ENCODE results near the gene TIPIN.

The TIPIN gene

DNA sequence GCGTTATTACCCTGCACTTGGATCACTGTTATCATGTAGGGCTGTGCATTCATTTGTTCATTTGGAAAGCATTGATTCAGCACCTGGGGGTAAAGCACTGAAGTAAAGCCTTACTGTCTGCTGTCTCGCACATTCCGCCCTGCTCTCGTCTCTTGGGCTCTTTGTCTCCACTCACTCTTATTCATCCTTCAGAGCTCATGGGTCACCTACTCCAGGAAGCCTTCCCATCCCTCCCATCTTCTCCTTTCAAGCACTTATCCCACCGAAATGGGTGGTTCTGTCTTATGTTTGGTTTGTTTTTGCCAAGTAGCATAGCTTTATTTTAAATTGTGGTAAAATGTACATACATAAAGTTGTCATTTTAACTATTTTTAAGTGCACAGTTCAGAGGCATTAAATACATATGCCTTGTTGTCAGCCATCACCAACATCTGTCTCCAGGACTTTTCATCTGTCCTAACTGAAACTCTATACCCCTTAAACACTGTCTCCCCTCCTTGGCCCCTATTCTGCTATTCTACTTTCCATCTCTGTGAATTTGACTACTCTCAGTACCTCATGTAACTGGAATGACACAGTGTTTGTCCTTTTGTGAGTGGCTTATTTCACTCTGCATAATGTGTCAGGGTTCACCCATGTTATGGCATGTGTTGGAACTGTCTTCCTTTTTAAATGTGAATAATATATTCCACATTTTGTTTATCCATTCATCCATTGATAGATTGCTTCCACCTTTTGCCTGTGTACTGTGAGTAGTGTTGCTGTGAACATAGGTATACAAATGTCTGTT is 53.8 kb downstream of the TIPIN start:
- no peak for DNase-seq (ENCODE audit: low read depth)

GRCh38 chr15:66298803-66299251 is 57.7 kb downstream of the TIPIN start:
- no peak for DNase-seq (ENCODE audit: low read depth)

GRCh38 chr15:66296186-66296585 is 60.3 kb downstream of the TIPIN start:
- DNase-seq (ENCODE audit: low read depth), result no peak

- peak; percentile 46 for DNase-seq (ENCODE audit: low read depth)
Measured at GRCh38 chr15:66294932-66295235, 61.6 kb downstream of the TIPIN start.

DNA sequence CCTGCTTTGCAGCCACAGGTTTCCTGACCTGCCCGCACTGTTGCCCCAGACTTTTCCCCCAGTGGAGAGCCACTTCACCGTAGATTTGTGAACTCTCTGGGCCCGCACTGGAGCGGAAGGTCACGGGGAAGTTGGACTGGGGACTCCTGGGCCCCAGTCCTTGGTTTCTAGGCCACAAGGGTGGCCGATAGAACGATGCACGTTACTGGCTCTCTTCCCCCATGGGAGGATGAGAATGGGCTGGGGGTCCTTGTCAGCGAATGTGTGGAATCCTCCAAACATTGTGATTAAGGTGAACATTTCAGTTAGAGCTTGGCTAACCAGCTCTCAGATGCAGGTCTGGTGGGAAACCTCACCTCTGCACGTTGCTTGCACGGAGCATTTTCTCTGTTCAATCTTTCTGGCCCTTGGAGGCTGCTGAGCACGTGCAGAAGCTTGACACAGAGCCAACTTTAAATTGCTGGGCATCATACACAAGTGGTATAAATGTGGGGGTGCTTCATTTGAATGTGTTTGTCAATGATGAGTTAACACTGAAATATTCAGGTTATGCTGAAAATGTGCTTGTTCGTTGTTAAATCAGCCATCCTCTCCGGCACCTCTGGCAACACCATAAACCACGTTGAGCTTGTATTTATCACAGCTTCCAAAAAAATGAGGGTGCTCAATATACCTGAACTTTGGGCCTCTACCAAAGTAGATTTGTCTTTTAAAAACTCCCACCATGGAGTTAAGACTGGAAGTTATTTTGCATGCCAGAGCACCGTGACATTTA is 62.1 kb downstream of the TIPIN start:
- peak; percentile 82 for DNase-seq (ENCODE audit: low read depth)

DNA sequence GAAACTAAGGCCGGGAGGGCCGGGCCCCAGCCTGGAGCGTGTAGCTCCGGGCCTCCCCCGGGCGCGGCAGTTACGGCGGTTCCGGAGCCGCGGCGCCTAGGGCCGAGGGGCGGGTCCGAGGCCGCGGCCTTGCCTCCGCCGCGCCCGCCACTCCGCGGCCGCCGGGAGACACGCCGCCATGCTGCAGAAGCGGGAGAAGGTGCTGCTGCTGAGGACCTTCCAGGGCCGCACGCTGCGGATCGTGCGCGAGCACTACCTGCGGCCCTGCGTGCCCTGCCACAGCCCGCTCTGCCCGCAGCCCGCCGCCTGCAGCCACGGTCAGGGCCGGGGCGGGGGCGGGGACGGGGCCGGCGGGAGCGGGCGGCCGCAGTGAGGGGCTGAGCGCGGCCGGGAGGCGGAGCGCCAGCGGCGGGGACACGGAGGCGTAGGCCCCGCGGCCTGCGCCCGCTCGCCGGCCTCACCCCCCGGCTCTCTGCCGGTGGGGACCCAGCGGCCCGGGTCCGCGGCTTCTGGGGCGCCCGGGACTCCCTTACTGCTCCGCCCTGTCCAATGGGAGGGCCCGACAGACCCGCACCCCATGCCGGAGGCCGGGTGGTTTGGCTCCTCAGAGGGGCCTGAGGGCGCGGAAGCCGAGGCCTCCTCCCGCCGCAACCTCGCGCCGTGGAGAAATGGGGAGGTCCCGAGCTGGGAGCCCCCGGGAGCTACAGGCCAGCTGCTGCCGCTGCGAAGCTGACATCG is 62.9 kb downstream of the TIPIN start, which contains the start of gene DIS3L:
Gene DIS3L, plus strand, starts transcription at position 150 of the 738 bp plus-strand sequence. Its CDS starts 29 bp downstream, at position 179.
- no peak for DNase-seq (ENCODE audit: low read depth)

DNA sequence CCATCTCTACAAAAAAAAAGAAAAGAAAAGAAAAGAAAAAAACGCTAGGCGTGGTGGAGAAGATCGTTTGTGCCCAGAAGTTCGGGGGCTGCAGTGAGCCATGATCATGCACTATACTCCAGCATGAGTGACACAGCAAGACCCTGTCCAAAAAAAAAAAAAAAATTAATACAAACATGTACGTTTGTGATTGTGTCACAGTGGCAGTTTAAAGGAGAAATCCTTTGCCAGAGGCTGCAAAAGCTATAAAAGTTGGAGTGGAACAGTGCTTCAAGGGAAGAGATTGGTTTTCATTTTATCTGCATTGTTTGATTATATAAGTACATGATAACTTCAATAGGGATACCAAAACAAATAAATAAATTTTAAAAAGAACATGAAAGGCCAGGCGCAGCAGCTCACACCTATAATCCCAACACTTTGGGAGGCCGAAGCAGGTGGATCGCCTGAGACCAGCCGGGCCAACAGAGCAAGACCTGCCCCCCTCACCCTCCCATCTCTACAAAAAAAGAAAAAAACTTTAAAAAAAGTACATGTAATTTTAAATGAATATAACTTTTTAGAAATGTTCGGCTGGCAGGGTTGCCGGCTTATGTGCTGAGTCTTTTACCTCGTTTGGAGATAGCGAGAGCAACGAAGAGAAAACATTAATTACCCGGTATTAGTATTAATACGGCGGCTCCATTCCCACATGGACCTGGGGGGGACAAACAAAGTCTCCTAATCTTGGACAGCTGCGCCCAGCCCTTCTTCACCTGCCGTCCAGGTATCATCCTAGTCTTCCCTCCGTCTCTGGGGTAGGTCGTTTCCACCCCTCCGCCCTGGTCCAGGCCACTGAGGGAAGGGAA is 63.7 kb downstream of the TIPIN start:
- no peak for DNase-seq (ENCODE audit: low read depth)

- no peak for DNase-seq (ENCODE audit: low read depth)
Measured at GRCh38 chr15:66291816-66292570, 64.5 kb downstream of the TIPIN start.

GRCh38 chr15:66290518-66290917 is 66.0 kb downstream of the TIPIN start:
- DNase-seq (ENCODE audit: low read depth), result no peak

DNA sequence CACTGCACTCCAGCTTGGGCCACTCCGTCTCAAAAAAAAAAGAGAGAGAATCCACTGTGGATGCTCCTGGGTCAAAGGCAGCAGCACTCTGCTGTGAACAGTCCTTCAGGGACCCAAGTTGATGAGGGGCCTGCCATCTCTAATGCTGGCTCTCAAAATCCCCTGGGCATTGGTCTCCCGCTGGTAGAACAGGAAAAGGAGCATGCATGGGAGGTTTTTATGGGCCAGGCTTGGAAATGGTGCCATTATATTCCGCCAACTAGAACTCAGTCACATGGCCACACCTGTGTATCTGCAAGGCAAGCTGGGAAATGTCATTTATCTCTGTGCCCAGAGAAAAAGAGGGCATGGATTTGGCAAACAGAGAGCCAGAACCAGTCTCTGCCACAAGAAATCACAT is 66.5 kb downstream of the TIPIN start:
- DNase-seq (ENCODE audit: low read depth), result no peak

DNA sequence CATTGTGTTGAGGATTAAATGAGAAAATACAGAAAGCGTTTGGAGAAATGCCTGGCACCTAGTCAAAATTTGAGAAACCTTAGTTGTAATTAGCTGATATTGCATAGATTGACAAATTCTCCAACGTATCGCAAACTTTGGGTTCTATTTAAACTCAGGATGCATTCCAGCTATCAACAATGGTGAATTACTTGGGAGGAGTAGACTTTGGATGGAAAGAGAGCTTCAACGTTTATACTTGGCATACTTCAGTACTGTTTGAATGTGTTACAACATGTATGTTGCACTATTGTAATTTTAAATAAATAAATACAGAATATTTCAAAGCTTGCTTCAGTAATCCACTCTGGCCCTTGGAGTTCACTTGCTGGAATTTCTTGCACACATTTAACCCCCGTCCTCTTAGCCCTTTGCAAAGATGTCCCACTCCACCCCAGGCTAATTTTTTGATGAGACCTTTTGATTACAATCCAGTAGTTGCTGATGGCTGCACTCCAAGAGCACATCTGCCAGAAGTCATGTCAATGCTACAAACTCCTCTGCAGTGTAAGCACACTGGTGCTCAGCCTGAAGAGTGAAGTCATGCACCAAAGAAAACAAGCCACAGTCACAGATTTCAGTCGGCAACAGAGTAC is 67.8 kb downstream of the TIPIN start:
- no peak for DNase-seq (ENCODE audit: low read depth)

DNA sequence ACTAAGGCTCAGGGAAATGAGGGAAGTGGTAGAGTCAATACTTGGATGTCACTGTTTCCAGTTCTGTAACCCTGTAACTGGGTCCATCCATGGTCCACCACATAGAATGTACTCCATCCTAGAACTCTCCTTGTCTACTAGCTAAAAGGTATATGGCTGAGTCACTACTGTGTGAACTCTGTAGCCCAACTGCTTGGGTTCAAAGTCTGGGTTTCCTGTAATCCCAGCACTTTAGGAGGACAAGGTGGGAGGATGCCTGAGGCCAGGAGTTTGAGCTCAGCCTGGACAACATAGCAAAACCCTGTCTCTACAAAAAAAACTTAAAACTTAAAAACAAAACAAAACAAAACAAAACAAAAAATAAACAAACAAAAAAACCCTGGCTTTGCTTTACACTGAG is 68.4 kb downstream of the TIPIN start:
- DNase-seq (ENCODE audit: low read depth), result no peak

GRCh38 chr15:66287461-66288057 is 68.9 kb downstream of the TIPIN start:
- no peak for DNase-seq (ENCODE audit: low read depth)

Data from HS-5 (cell line).